SK-N-SH (cell line): ENCODE data around the gene MB. TPM values are rescaled to one million over a fixed set of nuclear protein-coding genes. Genes with fewer than 3 reads are reported as not detected.
A peak's percentile ranks its signal among the peaks of the same experiment; 100 is the strongest.

ENCODE experiments used
- CTCF ChIA-PET: fragments of 300-600, 350-600 bp; formaldehyde crosslinking; extraction: SDS; loops from one replicate; lab custom pipeline; 2021; lab: Yijun Ruan, JAX
- POLR2A ChIA-PET: fragments of 350-600 bp; sonication (Branson Sonifier 250); formaldehyde crosslinking; extraction: SDS; loops from one replicate; lab custom pipeline; 2020; ENCODE audit warnings: antibody characterized with exemption, inconsistent platforms; lab: Yijun Ruan, JAX
- DNase-seq: peaks from one replicate; pipeline ENCODE4 v3.0.0; 2012
- H2AFZ ChIP-seq: fragments of 200-600 bp; sonication (generic); 2 replicates; pipeline ENCODE4 v1.8.1; 2016; ENCODE audit warnings: antibody characterized with exemption, mild to moderate bottlenecking, low read depth
- H3F3A ChIP-seq: fragments of 200-600 bp; sonication (generic); replicated peaks from 2 replicates; pipeline ENCODE3; 2016; ENCODE audit warnings: antibody characterized with exemption, mild to moderate bottlenecking; ENCODE audit not compliant: insufficient read depth
- H3K27ac ChIP-seq, 2 experiments: fragments of 200-500 bp in 1 of 2; fragments of 200-600 bp in 1 of 2; sonication (Bioruptor generic) in 1 of 2; sonication (generic), shearing (Covaris generic) in 1 of 2; 2 replicates each; pipeline versions ENCODE4 v1.5.1 to v1.6.1; 2014 to 2016; ENCODE audit warnings: low read depth in 2 of 2, inconsistent platforms in 1 of 2, low read length in 1 of 2, mild to moderate bottlenecking in 1 of 2, mixed read lengths in 1 of 2
- H3K27me3 ChIP-seq: fragments of 200-600 bp; sonication (generic), shearing (Covaris generic); 2 replicates; pipeline ENCODE4 v1.6.1; 2016; ENCODE audit warnings: mixed run types; ENCODE audit not compliant: insufficient read depth
- H3K36me3 ChIP-seq, 2 experiments: fragments of 200-500 bp in 1 of 2; fragments of 200-600 bp in 1 of 2; sonication (Bioruptor generic) in 1 of 2; sonication (generic) in 1 of 2; replicated peaks in 1 of 2; 2 replicates each; pipeline versions ENCODE3 to v1.5.1; 2014 to 2016; ENCODE audit warnings: low read length in 1 of 2, mild to moderate bottlenecking in 1 of 2; ENCODE audit not compliant: insufficient read depth in 2 of 2, control insufficient read depth in 1 of 2
- H3K4me1 ChIP-seq, 2 experiments: fragments of 200-500 bp in 1 of 2; fragments of 200-600 bp in 1 of 2; sonication (Bioruptor generic) in 1 of 2; sonication (generic), shearing (Covaris generic) in 1 of 2; 2 replicates each; pipeline versions ENCODE4 v1.5.1 to v1.6.1; 2014 to 2016; ENCODE audit warnings: low read depth in 1 of 2, low read length in 1 of 2, mixed run types in 1 of 2; ENCODE audit not compliant: insufficient read depth in 2 of 2, control insufficient read depth in 1 of 2
- H3K4me2 ChIP-seq: fragments of 200-600 bp; sonication (generic), shearing (Covaris generic); 2 replicates; pipeline ENCODE4 v1.6.1; 2017; ENCODE audit warnings: mixed run types
- H3K4me3 ChIP-seq, 2 experiments: fragments of 200-500 bp in 1 of 2; fragments of 200-600 bp in 1 of 2; sonication (Bioruptor generic) in 1 of 2; sonication (generic), shearing (Covaris generic) in 1 of 2; 2 replicates each; pipeline versions ENCODE4 v1.5.1 to v1.8.1; 2014 to 2016; ENCODE audit warnings: low read depth in 2 of 2, inconsistent platforms in 1 of 2, low read length in 1 of 2, mild to moderate bottlenecking in 1 of 2, mixed read lengths in 1 of 2, moderate library complexity in 1 of 2
- H3K79me2 ChIP-seq: fragments of 200-600 bp; sonication (generic); 2 replicates; pipeline ENCODE4 v1.8.1; 2017; ENCODE audit warnings: mild to moderate bottlenecking; ENCODE audit not compliant: insufficient read depth
- H3K9ac ChIP-seq: fragments of 200-600 bp; sonication (generic); 2 replicates; pipeline ENCODE4 v1.6.1; 2017; ENCODE audit warnings: mixed run types
- H3K9me2 ChIP-seq: fragments of 200-600 bp; sonication (generic); 2 replicates; pipeline ENCODE4 v1.6.1; 2017; ENCODE audit warnings: mixed run types
- H3K9me3 ChIP-seq: fragments of 200-600 bp; sonication (generic); 2 replicates; pipeline ENCODE4 v1.6.1; 2017; ENCODE audit warnings: mixed run types, mild to moderate bottlenecking, moderate library complexity
- H4K20me1 ChIP-seq: fragments of 200-600 bp; sonication (generic); 2 replicates; pipeline ENCODE4 v1.6.1; 2017; ENCODE audit warnings: mild to moderate bottlenecking, mixed run types; ENCODE audit not compliant: insufficient read depth
- FOSL2 ChIP-seq: IDR thresholded peaks from 2 replicates; pipeline ENCODE4 v1.4.0; 2012; ENCODE audit warnings: low read depth, mild to moderate bottlenecking, moderate library complexity, borderline replicate concordance
- FOXJ3 ChIP-seq: sonication (generic); formaldehyde crosslinking; IDR thresholded peaks from 2 replicates; pipeline ENCODE4 v1.5.1; 2020; ENCODE audit warnings: mild to moderate bottlenecking, missing genetic modification reagents
- FOXM1 ChIP-seq: IDR thresholded peaks from 2 replicates; pipeline ENCODE4 v1.4.0; 2012; ENCODE audit warnings: low read depth, mild to moderate bottlenecking
- MXI1 ChIP-seq: IDR thresholded peaks from 2 replicates; pipeline ENCODE4 v1.6.1; 2012; ENCODE audit warnings: mild to moderate bottlenecking, low read depth, low read length, improper control_type of control experiment
- NRF1 ChIP-seq: IDR thresholded peaks from 2 replicates; pipeline ENCODE4 v1.6.1; 2012; ENCODE audit warnings: low read depth, mild to moderate bottlenecking, low read length
- POLR2AphosphoS5 ChIP-seq: IDR thresholded peaks from 2 replicates; pipeline ENCODE4 v1.6.1; 2012; ENCODE audit warnings: low read depth, low read length
- RAD21 ChIP-seq: IDR thresholded peaks from 2 replicates; pipeline ENCODE4 v1.6.1; 2012; ENCODE audit warnings: mild to moderate bottlenecking, low read length
- RCOR1 ChIP-seq: fragments of 150-350 bp; IDR thresholded peaks from 2 replicates; pipeline ENCODE4 v1.6.1; 2017; ENCODE audit warnings: antibody characterized with exemption, low read length
- RFX5 ChIP-seq: IDR thresholded peaks from 2 replicates; pipeline ENCODE4 v1.6.1; 2012; ENCODE audit warnings: mild to moderate bottlenecking, improper control_type of control experiment, low read length
- TCF12 ChIP-seq: IDR thresholded peaks from 2 replicates; pipeline ENCODE4 v1.4.0; 2012
- TEAD4 ChIP-seq: IDR thresholded peaks from 2 replicates; pipeline ENCODE4 v1.4.0; 2012; ENCODE audit warnings: mild to moderate bottlenecking, borderline replicate concordance; ENCODE audit not compliant: insufficient read depth
- YY1 ChIP-seq: IDR thresholded peaks from 2 replicates; pipeline ENCODE4 v1.4.0; 2012; ENCODE audit warnings: low read depth, mild to moderate bottlenecking
- WGBS: methylation state at CpG from one replicate; pipeline ENCODE4 v1.1.6; 2017; ENCODE audit warnings: low lambda C conversion rate; 5-methylcytosine and 5-hydroxymethylcytosine counted together
- polyA plus RNA-seq, 3 experiments: library from polyadenylated mRNA; depleted of rRNA; stranded (reverse); fragments of >200 nt; gene quantifications; 2 replicates each; pipeline ENCODE4 v1.2.3, GENCODE V29; 2012
- TF ChIP-seq, protein P1 (sequence below): IDR thresholded peaks from 2 replicates; pipeline ENCODE4 v1.4.0; 2012; ENCODE audit warnings: low read depth, borderline replicate concordance
- TF ChIP-seq, protein P2 (sequence below): IDR thresholded peaks from 2 replicates; pipeline ENCODE4 v1.4.0; 2012; ENCODE audit warnings: low read depth
- TF ChIP-seq, protein P3 (sequence below): IDR thresholded peaks from 2 replicates; pipeline ENCODE4; 2012
- TF ChIP-seq, protein P4 (sequence below): IDR thresholded peaks from 2 replicates; pipeline ENCODE4 v1.4.0; 2012; ENCODE audit warnings: low read depth, borderline replicate concordance
- TF ChIP-seq, protein P5 (sequence below): fragments of 200-600 bp; sonication (generic); IDR thresholded peaks from 2 replicates; pipeline ENCODE4 v1.6.1; 2017; ENCODE audit warnings: antibody characterized with exemption, mild to moderate bottlenecking, moderate library complexity

MB gene
- polyA plus RNA-seq, 1 of the 3 experiments (the other 2 are of a cell fraction), result 0.95 TPM

DNA sequence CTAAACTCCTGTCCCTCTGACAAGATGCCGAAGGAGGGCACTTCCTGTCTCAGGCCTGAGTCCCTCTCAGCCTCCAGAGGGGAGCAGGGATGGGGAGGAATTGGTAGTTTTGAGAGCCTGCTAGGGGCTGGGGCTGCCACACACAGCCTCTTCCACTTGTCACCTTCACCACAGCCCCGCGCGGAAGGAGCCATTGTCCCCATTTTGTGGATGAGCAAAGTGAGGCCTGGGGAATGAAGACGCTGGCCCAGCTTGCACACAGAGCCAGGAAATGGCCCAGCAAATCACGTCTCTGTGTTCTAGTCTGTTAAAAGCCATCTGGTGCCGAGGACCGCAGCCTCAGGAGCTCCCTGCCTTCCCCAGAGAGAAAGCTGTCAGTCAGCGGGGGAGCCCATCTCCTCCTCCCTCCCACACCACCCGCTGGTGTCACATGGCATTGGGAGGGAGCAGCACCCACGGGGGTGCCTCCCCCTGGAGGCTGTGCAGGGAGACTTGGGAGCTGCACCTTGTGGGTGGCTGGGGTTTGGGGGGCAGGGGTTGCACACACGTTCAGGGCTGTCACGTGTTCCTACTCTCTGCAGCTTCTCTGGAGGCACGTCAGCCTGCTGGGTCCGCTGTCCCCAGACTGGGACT is 41.9 kb downstream of the MB start:
- Histone ChIP-seq H3K36me3 (no peaks in the 10 kb centered on the region), H3K4me2 (no peak overlapping the region), H3K9me3 (no peaks in the 10 kb centered on the region), H3F3A (no peaks in the 10 kb centered on the region), H3K79me2 (no peaks in the 10 kb centered on the region), H3K9me2 (no peaks in the 10 kb centered on the region), H3K27ac (no peak overlapping the region), H3K27me3 (no peaks in the 10 kb centered on the region), H3K9ac (no peak overlapping the region), H3K4me1 (no peaks in the 10 kb centered on the region), H4K20me1 (no peaks in the 10 kb centered on the region)
- ChIA-PET CTCF (interaction anchor here (0.7 to 3.9 kb wide), 9 partner anchors 8 to 224 kb away, joined by 3 to 31 read pairs (median 4); no protein-coding TSS in a partner anchor), POLR2A (no interaction called here)
- peak; percentile 57 for DNase-seq
- no peak for TF ChIP-seq NRF1
- TF ChIP-seq, protein P1, sequence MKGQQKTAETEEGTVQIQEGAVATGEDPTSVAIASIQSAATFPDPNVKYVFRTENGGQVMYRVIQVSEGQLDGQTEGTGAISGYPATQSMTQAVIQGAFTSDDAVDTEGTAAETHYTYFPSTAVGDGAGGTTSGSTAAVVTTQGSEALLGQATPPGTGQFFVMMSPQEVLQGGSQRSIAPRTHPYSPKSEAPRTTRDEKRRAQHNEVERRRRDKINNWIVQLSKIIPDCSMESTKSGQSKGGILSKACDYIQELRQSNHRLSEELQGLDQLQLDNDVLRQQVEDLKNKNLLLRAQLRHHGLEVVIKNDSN, result no peak
- TF ChIP-seq, protein P2, sequence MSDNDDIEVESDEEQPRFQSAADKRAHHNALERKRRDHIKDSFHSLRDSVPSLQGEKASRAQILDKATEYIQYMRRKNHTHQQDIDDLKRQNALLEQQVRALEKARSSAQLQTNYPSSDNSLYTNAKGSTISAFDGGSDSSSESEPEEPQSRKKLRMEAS, result no peak
- TF ChIP-seq TEAD4, result no peak
- no peak for TF ChIP-seq MXI1
- no peak for TF ChIP-seq TCF12
- TF ChIP-seq, protein P3, sequence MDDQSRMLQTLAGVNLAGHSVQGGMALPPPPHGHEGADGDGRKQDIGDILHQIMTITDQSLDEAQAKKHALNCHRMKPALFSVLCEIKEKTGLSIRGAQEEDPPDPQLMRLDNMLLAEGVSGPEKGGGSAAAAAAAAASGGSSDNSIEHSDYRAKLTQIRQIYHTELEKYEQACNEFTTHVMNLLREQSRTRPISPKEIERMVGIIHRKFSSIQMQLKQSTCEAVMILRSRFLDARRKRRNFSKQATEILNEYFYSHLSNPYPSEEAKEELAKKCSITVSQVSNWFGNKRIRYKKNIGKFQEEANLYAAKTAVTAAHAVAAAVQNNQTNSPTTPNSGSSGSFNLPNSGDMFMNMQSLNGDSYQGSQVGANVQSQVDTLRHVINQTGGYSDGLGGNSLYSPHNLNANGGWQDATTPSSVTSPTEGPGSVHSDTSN, result no peak
- no peak for TF ChIP-seq POLR2AphosphoS5
- TF ChIP-seq YY1, result no peak
- TF ChIP-seq FOXM1, result no peak
- no peak for TF ChIP-seq RCOR1
- no peak for TF ChIP-seq FOSL2
- TF ChIP-seq RFX5, result no peak
- TF ChIP-seq, protein P4, sequence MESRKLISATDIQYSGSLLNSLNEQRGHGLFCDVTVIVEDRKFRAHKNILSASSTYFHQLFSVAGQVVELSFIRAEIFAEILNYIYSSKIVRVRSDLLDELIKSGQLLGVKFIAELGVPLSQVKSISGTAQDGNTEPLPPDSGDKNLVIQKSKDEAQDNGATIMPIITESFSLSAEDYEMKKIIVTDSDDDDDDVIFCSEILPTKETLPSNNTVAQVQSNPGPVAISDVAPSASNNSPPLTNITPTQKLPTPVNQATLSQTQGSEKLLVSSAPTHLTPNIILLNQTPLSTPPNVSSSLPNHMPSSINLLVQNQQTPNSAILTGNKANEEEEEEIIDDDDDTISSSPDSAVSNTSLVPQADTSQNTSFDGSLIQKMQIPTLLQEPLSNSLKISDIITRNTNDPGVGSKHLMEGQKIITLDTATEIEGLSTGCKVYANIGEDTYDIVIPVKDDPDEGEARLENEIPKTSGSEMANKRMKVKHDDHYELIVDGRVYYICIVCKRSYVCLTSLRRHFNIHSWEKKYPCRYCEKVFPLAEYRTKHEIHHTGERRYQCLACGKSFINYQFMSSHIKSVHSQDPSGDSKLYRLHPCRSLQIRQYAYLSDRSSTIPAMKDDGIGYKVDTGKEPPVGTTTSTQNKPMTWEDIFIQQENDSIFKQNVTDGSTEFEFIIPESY, result no peak
- no peak for TF ChIP-seq FOXJ3 (CRISPR knock-in tag)
- no peak for TF ChIP-seq RAD21
- TF ChIP-seq, protein P5, sequence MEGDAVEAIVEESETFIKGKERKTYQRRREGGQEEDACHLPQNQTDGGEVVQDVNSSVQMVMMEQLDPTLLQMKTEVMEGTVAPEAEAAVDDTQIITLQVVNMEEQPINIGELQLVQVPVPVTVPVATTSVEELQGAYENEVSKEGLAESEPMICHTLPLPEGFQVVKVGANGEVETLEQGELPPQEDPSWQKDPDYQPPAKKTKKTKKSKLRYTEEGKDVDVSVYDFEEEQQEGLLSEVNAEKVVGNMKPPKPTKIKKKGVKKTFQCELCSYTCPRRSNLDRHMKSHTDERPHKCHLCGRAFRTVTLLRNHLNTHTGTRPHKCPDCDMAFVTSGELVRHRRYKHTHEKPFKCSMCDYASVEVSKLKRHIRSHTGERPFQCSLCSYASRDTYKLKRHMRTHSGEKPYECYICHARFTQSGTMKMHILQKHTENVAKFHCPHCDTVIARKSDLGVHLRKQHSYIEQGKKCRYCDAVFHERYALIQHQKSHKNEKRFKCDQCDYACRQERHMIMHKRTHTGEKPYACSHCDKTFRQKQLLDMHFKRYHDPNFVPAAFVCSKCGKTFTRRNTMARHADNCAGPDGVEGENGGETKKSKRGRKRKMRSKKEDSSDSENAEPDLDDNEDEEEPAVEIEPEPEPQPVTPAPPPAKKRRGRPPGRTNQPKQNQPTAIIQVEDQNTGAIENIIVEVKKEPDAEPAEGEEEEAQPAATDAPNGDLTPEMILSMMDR, result no peak
- TF ChIP-seq, all 33 proteins: peak for 0
- H2AFZ ChIP-seq, result no peak overlapping the region
- WGBS, result 68% methylated on average over 10 of the region's 15 CpGs
- H3K4me3 ChIP-seq, result no peak overlapping the region
